Panc1 (cell line): ENCODE measurements around the gene NFAM1.

ENCODE experiments used
- CTCF ChIP-seq: fragments of 450-650 bp; IDR thresholded peaks from 2 replicates; pipeline ENCODE4 v1.5.1; 2017; ENCODE audit warnings: mild to moderate bottlenecking
- POLR2AphosphoS5 ChIP-seq: IDR thresholded peaks from 2 replicates; pipeline ENCODE4 v1.6.1; 2012; ENCODE audit warnings: mild to moderate bottlenecking, low read depth, low read length, moderate library complexity

GRCh38 chr22:42431401-42432019 lies 693 bp downstream of the NFAM1 start:
- TF ChIP-seq CTCF = no peak
- TF ChIP-seq POLR2AphosphoS5 = no peak
